Skin epidermis (tissue), 12 donors: ENCODE measurements around the gene TLE2.
A peak's percentile ranks its signal among the peaks of the same experiment; 100 is the strongest.
"Not testable (repeated sequence)": the region's sequence is repeated elsewhere in the genome, so short reads cannot be mapped to it uniquely, and the experiment has no call there.

Experiments
- H3K27ac ChIP-seq, 21 experiments: fragments of 200-600 bp; sonication (generic) in 11 of 21; one replicate each; pipeline ENCODE4 v1.5.0; 2020; ENCODE audit warnings: mild to moderate bottlenecking in 3 of 21, inconsistent platforms in 2 of 21, moderate library complexity in 2 of 21
- H3K4me3 ChIP-seq, 7 experiments: fragments of 200-600 bp; sonication (generic) in 2 of 7; one replicate each; pipeline ENCODE4 v1.5.0; 2020; ENCODE audit warnings: inconsistent platforms in 2 of 7, mild to moderate bottlenecking in 2 of 7, moderate library complexity in 1 of 7

TLE2 gene

DNA sequence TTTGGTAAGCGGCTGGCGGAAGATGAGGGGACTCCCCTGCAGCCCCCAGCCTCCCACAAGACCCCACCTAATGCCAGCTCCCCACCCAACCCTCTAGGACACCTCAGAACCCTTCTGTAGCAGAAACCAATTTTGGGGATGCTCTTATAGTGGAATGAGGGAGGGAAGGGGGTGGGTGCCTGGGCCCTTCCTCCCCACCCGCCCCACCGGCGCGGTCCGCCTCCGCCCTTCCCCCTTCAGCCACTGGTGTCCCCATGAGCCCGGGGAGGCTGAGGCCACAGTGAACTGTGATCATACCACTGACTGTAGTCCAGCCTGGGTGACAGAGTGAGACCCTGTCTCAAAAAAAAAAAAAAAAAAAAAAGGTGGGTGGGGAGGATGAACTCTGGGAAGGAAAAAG, 35.5 kb downstream of the TLE2 start:
- Histone ChIP-seq H3K4me3 (no peak overlapping the region), H3K27ac (no peak overlapping the region)

DNA sequence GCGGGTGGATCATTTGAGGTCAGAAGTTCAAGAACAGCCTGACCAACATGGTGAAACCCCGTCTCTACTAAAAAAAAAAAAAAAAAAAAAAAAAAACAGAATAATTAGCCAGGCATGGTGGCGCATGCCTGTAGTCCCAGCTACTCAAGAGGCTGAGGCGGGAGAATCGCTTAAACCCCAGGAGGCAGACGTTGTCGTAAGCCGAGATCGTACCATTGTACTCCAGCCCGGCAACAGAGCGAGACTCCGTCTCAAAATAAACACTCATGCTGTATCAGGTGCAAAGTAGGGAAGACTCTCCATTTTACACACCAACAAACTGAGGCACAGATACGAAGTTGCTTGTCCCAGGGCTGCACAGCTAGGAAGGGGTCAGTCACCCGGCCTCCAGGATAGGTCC, 36.1 kb downstream of the TLE2 start:
- Histone ChIP-seq H3K4me3 (no peak overlapping the region), H3K27ac (no peak overlapping the region)

DNA sequence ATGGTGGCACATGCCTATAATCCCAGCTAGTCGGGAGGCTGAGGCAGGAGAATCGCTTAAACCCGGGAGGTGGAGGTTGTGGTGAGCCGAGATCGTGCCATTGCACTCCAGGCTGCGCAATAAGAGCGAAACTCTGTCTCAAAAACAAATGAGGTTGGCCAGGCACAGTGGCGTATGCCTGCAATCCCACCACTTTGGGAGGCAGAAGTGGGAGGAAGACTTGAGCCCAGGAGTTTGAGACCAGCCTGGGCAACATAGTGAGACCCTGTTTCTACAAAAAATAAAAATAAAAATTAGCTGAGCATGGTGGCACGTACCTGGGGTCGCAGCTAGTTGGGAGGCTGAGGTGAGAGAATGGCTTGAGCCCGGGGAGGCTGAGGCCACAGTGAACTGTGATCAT, 36.7 kb downstream of the TLE2 start:
- not testable (repeated sequence) for H3K4me3 ChIP-seq

DNA sequence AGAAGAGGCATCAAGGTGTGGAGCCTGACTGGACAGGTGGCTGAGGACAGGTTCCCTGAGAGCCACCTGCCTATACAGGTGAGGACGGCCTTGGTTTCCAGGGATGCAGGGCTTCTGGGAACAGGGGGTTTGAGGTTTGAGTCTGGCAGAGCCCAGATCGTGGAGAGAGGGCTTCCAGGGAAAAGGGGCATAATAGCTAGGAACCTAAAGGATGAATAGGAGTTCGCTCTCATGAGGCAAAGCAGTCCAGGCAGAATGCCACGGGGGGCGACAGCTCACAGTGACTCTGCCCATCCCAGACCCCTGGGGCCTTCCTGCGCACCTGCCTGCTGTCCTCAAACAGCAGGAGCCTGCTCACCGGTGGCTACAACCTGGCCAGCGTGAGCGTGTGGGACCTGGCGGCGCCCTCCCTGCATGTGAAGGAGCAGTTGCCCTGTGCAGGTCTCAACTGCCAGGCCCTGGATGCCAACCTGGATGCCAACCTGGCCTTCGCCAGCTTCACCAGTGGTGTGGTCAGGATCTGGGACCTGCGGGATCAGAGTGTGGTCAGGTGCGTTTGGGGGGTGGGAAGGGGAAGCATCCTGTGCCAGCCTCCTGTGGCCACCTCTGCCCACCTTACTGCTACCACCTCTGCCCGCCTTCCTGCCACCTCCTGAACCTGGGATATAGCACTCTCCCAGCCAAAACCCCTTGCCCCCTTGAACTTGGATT, 39.7 kb downstream of the TLE2 start:
- H3K27ac ChIP-seq, result no peak overlapping the region
- no peak overlapping the region for H3K4me3 ChIP-seq

More for the DNA sequence above, 36.7 kb downstream of the TLE2 start:
- H3K27ac ChIP-seq, result not testable (repeated sequence)

DNA sequence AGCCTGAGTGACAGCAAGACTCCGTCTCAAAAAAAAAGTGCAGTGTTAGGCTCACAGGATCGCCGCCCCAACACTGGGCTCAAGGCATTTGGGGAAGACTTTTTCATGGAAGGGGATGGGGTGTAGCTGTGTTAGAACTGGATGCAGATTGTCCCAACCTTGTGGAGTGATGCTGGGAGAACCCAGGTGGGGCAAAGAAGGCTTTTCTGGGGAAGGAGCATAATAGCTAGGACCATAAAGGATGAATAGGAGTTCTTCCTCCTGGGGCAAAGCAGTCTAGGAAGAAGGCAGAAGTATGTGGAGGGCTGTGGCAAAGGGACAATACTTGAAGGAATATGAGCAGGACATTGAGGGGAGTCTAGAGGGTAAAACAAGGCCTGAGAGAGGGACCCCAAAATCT, 40.5 kb downstream of the TLE2 start:
- H3K4me3 ChIP-seq, result no peak overlapping the region
- H3K27ac ChIP-seq, result no peak overlapping the region

DNA sequence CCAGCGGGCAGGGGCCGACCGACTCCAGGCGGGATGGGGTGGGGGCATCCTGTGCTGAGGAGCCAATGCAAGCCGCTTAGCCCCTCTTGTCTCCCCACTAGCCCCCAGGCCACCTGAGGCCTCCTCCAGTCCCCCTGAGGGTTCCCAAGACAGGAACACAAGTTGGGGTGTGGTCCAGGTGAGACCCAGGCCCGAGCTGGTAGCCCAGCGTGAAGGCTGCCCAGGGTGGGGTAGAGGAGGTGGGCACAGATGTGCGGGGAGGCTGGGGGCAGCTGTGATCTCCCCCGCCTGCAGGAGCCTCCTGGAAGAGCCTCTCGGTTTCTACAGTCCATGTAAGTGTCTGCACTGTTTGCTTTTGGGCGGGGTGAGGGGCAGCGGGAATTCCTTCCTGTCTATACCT, 41.3 kb downstream of the TLE2 start:
- no peak overlapping the region for H3K27ac ChIP-seq
- H3K4me3 ChIP-seq, result no peak overlapping the region

DNA sequence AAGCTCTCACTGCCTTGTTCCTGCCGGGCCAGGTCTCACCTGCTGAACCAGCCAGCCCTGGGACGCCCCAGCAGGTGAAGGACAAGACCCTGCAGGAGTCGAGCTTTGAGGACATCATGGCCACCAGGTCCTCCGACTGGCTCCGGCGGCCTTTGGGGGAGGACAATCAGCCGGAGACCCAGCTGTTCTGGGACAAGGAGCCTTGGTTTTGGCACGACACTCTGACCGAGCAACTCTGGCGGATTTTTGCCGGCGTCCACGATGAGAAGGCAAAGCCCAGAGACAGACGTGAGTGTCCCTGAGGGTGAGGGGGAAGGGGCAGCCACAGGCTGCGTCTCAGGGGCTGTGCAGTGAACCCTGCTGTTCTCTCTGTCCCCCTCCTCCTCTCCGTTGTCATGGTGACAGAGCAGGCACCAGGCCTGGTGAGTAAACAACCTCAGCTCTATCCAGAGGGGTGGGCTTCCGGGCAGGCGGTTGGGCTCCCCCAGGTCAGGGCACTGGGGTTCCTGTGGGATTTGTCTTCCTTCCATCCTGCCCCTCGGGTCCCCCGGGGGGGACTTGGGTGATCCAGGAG, 42.0 kb downstream of the TLE2 start:
- H3K27ac ChIP-seq, result no peak overlapping the region

DNA sequence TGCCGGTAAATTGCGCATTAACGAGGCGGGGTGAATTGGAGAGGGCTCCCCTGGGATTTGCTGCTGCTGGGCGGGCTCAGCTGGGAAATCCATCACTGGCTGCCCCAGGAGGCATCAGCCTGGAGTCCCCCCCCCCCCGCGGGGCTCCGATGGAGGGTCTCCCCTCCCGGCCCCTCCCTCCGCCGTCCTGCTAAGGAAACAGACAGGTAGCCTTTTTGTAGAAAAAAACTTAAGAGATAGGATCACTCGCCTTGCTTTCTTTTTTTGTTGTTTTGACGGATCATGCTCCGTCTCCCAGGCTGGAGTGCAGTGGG, 44.9 kb downstream of the TLE2 start:
- Histone ChIP-seq H3K4me3 (peak overlapping the region in 4 of 7 experiments; percentile 5 to 21 (median 12)), H3K27ac (peak overlapping the region in 10 of 21 experiments; percentile 45 to 81 (median 68))

More for the DNA sequence above, 42.0 kb downstream of the TLE2 start:
- H3K4me3 ChIP-seq, result no peak overlapping the region

DNA sequence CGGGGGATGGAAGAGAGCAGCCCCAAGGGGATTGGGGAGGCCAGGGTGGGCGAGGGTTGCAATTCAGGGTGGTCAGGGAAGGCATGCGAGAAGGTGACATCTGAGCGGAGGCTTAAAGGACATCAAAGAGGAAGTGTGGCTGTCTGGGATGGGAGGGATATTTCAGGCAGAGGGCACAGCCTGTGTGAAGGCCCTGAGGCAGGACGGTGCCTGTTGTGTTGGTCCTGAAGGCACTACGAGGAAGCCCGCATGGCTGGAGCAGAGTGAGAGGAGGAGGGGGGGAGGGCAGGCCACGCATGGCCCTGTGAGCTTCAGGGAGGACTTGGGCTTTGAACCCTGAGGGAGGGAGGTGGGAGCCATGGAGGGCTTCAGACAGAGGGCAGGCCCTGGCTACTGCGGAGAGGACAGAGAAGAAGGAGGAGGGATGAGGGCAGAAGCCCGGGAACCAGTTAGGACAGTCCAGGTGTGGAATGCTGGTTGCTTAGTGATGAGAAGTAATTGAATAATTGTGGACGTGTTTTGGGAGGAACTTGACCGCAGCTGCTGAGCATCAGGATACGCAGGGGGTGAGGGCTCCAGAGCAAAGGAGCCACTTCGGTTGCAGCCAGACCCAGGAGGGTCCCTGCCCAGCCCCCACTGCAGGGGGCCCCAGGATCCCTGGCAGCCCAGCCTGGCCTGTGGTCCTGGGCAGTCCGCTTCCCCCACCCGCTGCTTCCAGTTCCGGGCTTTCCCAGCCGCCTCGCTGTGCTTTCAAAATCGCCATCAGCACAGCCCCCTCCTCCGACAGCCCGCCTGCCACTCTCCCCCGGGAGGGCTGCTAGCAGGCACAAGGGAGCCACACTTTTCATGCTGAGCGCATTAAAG, 45.5 kb downstream of the TLE2 start:
- peak overlapping the region in 4 of 7 experiments; percentile 5 to 21 (median 12) for H3K4me3 ChIP-seq
- H3K27ac ChIP-seq, result peak overlapping the region in 18 of 21 experiments; percentile 3 to 81 (median 62)

DNA sequence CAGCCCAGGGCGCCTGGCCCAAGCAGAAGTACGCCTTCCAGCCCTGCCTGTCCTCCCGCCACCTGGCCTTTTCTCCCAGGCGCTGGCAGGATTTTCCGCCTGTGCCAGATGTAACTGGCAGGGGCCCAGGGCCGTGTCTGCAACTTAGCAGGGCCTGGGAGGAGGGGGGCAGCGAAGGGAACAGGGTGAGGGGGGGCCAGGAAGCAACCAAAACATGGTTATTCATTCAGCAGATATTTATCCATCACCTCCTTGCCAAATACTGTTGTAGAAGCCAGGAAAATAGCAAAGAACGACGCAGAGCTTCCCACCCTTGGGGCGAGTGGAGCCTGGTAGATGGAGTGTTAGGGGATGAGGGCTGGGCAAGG, 46.1 kb downstream of the TLE2 start:
- H3K4me3 ChIP-seq, result no peak overlapping the region
- peak overlapping the region in 18 of 21 experiments; percentile 3 to 81 (median 62) for H3K27ac ChIP-seq

DNA sequence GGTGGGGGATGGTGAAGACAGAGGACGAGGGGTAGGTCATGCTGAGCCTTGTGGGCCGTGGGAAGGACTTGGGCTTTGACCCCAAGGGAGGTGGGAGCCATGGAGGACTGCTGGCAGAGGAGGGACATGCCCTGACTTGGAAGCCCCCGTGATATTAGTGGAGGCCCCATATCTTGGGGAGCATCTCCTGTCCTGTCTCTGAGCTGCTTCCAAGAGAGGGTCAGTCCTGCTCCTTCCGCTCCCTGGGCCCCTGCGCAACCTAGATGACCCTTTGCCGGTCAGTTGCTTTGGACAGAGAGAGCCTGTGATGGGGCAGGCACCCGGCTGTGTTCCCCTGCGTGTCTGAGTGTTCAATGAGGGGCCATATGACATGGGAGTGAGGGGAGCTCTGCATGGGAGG, 46.5 kb downstream of the TLE2 start:
- H3K4me3 ChIP-seq, result no peak overlapping the region
- peak overlapping the region in 11 of 21 experiments; percentile 31 to 80 (median 62) for H3K27ac ChIP-seq

DNA sequence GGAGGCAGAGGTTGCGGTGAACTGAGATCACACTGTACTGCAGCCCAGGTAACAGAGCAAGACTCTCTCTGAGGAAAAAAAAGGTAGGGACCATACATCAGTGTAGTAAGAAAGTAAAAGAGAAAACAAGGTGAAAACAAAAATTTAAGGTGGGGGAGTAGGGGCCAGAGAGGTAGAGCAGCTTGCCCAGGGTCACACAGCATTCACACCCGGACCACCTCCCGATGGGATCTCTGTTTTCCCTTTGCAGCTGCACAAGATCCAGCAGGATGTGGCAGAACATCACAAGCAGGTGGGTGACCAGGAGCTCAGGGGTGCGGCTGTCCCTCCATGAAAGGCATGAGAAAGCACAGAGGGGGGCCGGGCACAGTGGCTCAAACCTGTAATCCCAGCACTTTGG, 47.2 kb downstream of the TLE2 start:
- H3K27ac ChIP-seq, result peak overlapping the region in 1 of 21 experiments; percentile 80

DNA sequence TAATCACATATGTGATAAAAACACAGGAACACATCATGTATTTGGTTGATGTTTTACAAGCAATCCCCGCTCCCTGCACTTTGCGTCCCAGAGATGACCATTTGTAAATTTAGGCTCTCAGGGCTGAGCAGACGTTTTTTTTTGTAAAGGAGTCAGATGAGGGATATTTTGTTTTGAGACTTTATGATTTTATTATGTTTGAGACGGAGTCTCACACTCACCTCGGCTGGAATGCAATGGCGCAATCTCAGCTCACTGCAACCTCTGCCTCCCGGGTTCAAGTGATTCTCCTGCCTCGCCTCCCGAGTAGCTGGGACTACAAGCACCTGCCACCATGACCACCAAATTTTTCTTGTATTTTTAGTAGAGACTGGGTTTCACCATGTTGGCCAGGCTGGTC, 50.3 kb downstream of the TLE2 start:
- no peak overlapping the region for H3K27ac ChIP-seq
- no peak overlapping the region for H3K4me3 ChIP-seq

More for the DNA sequence above, 47.2 kb downstream of the TLE2 start:
- no peak overlapping the region for H3K4me3 ChIP-seq

DNA sequence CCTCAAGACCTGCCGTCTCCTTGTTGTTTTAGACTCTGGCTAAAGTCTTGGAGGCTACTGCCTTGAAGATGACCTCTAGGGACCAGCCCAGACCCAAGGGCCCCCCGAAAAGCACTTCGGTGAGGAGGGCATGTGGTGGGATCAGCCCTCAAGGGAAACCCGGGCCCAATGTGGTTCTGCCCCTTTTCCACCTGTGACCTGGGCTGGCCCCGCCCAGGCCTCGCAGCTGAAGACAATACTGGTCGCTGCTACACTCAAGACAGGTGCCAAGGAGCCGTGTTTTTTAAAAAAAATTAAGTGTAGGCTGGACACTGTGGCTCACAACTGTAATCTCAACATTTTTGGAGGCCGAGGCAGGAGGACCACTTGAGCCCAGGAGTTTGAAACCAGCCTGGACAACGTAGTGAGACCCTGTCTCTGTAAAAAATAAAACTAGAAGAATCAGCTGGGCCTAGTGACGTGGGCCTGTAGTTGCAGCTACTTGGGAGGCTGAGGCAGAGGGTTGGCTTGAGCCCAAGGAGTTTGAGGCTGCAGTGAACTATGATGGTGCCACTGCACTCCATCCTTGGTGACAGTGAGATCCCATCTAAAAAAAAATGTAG, 50.8 kb downstream of the TLE2 start:
- peak overlapping the region in 3 of 21 experiments; percentile 6 to 35 (median 30) for H3K27ac ChIP-seq
- no peak overlapping the region for H3K4me3 ChIP-seq

DNA sequence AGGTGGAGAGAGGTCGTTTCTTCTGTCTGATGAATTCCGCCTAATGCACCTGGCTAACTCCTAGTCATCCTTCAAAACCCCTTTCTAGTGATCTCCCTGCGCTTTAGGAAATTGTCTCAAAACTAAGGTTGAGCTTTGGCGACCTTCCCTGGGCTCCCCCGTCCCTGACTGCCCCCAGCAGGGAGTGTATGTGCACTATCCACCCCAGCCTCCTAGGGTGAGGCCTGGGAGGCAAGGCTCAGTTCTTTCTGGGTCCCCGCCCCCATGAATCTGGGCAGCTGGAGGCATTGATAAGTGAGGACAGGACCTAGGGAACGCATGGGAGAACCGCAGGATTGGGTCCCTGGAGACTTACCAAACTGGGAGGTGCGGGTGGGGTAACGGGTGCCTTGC, 51.3 kb downstream of the TLE2 start:
- H3K27ac ChIP-seq, result peak overlapping the region in 6 of 21 experiments; percentile 6 to 50 (median 32)
- H3K4me3 ChIP-seq, result peak overlapping the region in 3 of 7 experiments; percentile 31 to 39 (median 34)

DNA sequence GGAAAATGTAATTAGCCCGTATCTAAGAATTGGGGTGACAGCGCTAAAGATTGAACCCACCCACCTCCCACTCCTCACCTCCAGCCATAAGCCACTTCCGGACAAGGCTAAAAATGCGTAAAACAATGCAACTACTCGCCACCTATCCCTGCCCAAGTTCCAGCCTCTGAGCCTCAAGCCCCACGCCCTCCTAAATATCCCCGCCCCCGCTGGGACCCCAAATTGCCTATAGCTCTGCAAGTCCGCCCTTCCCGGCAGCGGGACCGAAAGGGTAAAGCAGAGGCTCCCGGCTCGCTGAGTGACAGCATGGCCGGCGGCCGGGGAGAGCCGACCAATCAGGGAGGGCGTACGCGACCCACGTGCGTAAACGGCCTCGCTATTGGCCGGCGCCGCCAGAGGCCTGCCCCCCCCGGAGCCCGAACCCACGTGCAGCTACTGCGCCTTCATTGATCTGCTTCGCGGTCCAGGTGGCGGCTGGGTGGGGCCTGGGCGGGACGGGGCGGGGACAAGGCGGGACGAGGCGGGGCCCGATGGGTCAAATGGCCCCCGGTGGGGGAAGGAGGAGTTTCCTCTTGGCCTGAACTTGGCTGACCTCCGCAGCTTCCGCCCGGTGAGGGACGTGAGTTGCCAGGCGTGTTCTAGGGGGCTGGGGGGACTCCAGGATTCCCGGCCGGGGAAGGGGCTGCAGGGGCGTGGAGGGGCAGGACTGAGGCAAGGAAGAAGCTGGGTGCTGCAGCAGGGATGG, 51.9 kb downstream of the TLE2 start, which contains the start of gene TLE6:
Gene TLE6 (plus strand): TSS at position 564 of the 745 bp plus-strand sequence. CDS start 670 bp downstream, outside the sequence.
- Histone ChIP-seq H3K4me3 (peak within 1 kb of the TSS; percentile 14 to 46 (median 34)), H3K27ac (peak within 1 kb of the TSS in 10 of 21 experiments; percentile 4 to 58 (median 32))

DNA sequence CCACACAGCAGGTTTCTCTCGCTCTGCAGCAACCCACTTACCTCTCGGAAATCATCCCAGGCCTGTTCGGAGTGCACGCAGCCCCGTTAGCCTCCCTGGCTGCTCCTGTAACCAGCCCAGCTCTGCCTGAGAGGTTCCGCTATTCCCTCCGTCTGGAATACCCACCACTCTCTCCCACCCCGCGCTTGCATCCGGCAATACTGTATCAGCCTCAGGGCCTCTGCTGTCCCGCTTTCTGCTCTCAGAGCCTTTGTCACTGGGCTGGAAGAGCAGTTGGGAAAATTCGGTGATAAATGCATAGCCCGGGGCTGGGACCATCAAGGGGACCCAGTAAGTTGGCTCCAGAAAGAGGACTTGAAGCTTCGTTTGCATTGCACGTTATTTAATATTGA, 52.5 kb downstream of the TLE2 start:
- peak overlapping the region in 7 of 21 experiments; percentile 4 to 58 (median 47) for H3K27ac ChIP-seq
- peak overlapping the region; percentile 14 to 46 (median 34) for H3K4me3 ChIP-seq

DNA sequence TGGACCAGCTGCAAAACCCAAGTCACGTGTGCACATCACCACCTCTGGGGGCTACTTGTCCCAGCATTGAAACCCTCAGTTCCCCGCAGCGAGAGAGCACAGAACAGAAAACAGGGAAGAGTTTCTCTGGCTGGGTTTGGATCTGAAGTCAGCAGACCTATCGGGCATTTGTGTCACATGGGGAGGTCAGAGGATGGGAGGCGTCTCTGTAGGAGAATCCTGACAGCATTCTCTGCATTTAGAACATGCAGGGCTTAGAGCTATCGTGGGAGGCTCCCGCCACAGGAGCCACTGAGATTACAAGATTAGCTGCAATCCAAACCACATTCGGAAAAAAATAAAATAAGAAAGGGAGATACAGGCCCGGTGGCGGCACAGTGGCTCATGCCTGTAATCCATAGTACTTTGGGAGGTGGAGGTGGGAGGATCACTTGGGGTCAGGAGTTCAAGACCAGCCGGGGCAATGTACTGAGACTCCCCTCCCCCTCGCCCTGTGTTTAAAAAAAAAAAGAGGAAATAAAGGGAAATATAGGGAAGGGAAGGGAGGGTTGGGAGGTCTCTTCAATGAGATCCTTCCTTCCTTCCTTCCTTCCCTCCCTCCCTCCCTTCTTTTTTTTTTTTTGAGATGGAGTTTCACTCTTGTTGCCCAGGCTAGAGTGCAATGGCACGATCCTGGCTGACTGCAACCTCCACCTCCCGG, 54.6 kb downstream of the TLE2 start:
- peak overlapping the region in 6 of 21 experiments; percentile 10 to 84 (median 49) for H3K27ac ChIP-seq
- H3K4me3 ChIP-seq, result no peak overlapping the region

DNA sequence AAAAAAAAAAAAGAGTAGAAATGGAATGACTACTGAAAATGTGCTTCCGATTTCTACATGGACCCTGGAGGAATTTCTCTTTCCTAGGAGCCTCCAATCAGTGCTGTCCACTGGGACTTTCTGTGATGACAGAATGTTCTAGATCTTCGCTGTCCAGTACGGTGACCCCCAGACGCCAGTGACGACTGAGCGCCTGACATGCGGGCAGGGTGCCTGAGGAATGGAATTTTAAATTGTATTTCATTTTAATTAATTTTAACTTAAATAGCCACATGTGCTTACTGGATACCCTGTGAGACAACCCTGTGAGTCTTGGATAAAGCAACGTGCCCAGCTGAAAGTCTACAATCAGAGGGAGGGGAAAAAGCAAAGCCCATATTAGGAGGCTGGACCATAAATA, 55.9 kb downstream of the TLE2 start:
- Histone ChIP-seq H3K4me3 (no peak overlapping the region), H3K27ac (peak overlapping the region in 4 of 21 experiments; percentile 10 to 84 (median 60))
